DMS114 treated with DMSO at 0.1 percent for 48 hours (cell line): ENCODE data around the gene BSCL2.
"Not testable (repeated sequence)": the region's sequence is repeated elsewhere in the genome, so short reads cannot be mapped to it uniquely, and the experiment has no call there.

ENCODE experiments used
- DNase-seq: peaks from one replicate; lab custom pipeline; 2025; ENCODE audit not compliant: unreplicated experiment; lab: John Stamatoyannopoulos, UW

Gene BSCL2

GRCh38 chr11:62664405-62665074 is 42.7 kb downstream of the BSCL2 start:
- DNase-seq: peak; percentile 79

DNA sequence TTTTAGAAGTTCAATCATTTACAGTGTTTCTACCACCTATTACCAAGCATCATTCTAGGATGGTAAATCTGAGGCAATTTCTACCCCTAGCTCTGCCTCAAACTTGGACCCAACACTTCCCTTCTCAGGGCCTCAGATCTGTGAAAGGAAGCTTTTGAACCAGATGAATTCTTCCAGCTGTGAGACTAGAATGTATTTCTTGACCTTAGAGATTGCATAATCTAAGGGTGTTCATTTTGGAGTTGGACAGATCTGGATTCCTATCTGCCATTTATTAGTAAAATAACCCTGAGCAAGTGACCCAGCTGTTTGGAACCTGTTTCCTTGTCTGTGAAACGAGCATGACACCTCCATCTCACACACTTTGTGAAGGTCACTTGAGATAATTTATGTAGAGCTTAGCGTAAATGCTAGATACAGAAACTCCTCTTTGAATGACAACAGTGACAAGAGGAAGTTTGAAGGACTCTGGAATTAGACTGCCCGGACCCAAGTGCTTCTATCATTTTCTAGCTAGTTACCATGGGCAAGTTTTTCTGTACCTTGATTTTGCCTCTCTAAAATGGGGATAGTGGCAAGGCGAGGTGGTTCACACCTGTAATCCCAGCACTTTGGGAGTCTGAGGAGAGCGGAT is 50.3 kb downstream of the BSCL2 start:
- DNase-seq: no peak

GRCh38 chr11:62654297-62654696 is 52.9 kb downstream of the BSCL2 start:
- no peak for DNase-seq

DNA sequence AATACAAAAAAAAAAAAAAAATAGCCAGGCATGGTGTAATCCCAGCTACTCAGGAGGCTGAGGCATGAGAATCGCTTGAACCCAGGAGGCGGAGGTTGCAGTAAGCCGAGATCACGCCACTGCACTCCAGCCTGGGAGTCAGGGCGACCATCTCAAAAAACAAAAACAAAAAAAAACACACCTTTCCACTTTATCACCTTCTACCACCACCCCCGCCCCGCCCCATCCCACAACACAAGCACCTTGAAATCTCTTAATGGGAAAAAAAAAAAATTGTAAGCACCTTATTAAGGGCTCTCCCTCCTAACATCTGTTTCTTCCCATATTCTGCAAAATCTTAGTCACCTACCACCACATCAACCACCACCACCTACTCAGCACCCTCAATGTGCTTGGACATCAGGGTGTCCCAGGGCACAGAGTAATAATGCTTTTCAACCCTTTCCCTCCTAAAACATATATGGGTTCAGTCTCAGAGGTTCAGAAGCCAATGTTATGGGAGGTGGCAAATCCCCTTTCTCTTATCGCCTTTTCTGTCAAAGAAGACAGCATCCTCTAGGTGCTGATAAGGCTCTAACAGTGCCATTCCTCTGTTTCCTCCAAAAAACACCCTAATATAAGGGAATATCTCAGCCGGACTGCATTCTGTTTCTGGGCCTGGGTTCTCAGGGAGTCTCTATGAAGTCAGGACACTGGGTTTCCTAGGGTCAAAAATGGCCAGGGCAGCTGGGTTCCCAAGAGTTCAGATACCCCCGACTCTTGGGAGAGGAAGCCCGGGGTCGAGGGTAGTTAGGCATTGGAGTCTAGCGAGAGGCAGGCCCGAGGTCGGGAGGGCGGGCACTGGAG is 54.8 kb downstream of the BSCL2 start:
- DNase-seq: no peak

- DNase-seq: not testable (repeated sequence)
These were observed 56.9 kb downstream of the BSCL2 start for GRCh38 chr11:62650283-62650682.

- no peak for DNase-seq
These were observed 57.7 kb downstream of the BSCL2 start for GRCh38 chr11:62649486-62649885.

DNA sequence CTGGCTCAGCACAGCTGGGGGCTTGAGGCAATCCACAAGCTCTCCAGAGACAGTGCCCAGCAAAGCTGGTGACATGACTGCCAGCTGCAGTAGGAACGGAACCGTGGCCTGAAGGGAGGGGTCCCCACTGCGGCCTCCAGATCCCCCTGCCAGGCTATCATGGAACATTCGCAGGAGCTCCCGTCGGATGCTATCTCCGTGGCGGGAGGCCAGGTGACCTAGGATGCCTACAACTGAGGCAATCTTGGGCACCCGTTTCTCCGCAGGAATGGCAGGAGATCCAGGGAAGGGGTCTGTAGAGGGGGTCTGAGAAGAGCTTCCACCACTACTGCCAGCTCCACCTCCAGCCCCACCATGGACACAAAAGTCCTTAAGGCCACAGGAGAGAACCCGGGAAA is 58.3 kb downstream of the BSCL2 start:
- DNase-seq: no peak

DNA sequence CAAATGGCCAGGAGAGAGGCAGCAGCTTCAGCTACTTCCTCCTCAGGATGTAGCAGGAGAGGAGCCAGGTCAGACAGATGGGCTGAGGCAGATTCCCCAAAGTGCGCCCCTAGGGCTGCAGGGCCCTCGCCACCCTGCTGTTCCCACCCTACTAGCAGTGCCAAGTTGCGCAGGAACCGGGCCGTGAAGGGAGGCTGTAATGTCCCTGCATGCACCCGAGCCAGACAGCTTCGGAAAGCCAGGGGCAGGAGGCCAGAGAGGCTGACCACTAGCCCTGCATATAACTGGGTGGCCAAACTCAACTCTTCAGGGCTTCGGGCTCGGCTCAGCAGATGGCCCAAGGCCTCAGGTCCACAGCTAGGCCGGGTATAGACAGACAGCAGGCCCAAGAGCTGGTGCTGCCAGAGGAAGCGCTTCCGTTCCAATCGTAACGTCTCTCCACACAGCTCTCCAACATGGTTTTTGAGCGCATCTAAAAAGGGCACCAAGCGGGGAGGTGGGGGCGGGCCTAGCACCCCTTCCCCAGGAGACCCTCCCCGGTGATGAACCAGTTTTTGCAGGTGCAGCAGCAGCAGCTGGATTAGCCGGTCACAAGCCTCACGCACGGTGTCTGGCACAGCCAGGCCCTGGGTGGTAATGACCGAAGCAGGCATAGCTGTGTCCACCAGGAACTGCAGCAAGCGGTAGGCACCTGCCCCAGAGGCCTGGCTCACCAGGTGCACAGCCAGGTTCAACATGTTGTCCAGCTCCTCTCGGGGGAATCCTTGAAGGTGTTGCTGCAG is 58.8 kb downstream of the BSCL2 start:
- no peak for DNase-seq

- no peak for DNase-seq
These were observed 59.6 kb downstream of the BSCL2 start for GRCh38 chr11:62647609-62648005.

GRCh38 chr11:62646825-62647608 is 60.2 kb downstream of the BSCL2 start:
- DNase-seq: no peak

- peak; percentile 97 for DNase-seq
These were observed 61.0 kb downstream of the BSCL2 start, which contains the start of gene GANAB for GRCh38 chr11:62645946-62646824. TSS of gene GANAB (minus strand) at chr11:62646613. CDS start at chr11:62646599, 14 bp downstream.

DNA sequence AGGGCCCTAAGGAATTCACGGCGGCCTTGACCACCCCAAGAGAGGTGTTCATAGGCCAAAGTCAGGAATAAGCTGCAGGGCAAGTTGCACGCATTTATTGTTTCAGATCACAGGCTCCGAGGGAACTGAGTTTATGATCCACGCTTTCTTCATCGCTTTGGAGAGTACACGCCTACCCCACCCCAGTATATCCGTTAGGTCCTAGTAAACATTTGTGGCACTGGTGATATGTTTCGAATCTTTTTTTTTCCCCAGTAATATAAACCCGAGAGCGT is 61.6 kb downstream of the BSCL2 start:
- DNase-seq: no peak

GRCh38 chr11:62644220-62644619 is 63.0 kb downstream of the BSCL2 start:
- no peak for DNase-seq
